Pancreas (tissue), 10 donors: Measurements from ENCODE around the gene RPL35A. TPM values are rescaled to one million over a fixed set of nuclear protein-coding genes. Genes with fewer than 3 reads are reported as not detected.
"Not testable (repeated sequence)": the region's sequence is repeated elsewhere in the genome, so short reads cannot be mapped to it uniquely, and the experiment has no call there.

ENCODE experiments used
- ATAC-seq, 4 donors: fragments of 200-7000 bp; cut with Tn5 transposase; one replicate each; pipeline versions ENCODE4 v1.8.0 to v1.9.1; 2020; ENCODE audit warnings: mild to moderate bottlenecking in 4 of 4, moderate library complexity in 4 of 4
- DNase-seq, 6 donors: peaks; one replicate each; pipeline ENCODE4 v3.0.0-alpha.2; 2020
- FAIRE-seq: peaks from 2 replicates; lab custom pipeline; 2012; peaks lifted over from hg19 to GRCh38; lab: Jason Lieb, UNC
- H3K27ac ChIP-seq, 4 donors: fragments of 200-600 bp; sonication (generic); 1 replicate in 3 of 4; 2 replicates in 1 of 4; pipeline versions ENCODE4 v1.5.0 to v1.8.0; 2020
- H3K27me3 ChIP-seq, 4 donors: fragments of 200-600 bp; one replicate each; pipeline ENCODE4 v1.8.0; 2021
- H3K36me3 ChIP-seq, 3 donors: fragments of 200-600 bp; sonication (generic) in 1 of 3; one replicate each; pipeline versions ENCODE4 v1.5.0 to v1.8.0; 2020 to 2021
- H3K4me1 ChIP-seq, 3 donors: fragments of 200-600 bp; one replicate each; pipeline ENCODE4 v1.8.0; 2021
- H3K4me3 ChIP-seq, 4 donors: fragments of 200-600 bp; sonication (generic) in 2 of 4; one replicate each; pipeline versions ENCODE4 v1.5.0 to v1.8.0; 2020 to 2021
- H3K9me3 ChIP-seq, 4 donors: fragments of 200-600 bp; one replicate each; pipeline ENCODE4 v1.8.0; 2021
- WGBS, 2 donors: extraction: QIAGEN DNeasy Blood & Tissue Kit; methylation state at CpG; one replicate each; pipeline ENCODE4 v1.1.7; 2013; 5-methylcytosine and 5-hydroxymethylcytosine counted together
- intact Hi-C, 3 donors: fragments of 100-400 bp; cut with DNase I; formaldehyde crosslinking; loops; one replicate each; pipeline versions ENCODE4 v1.11.1 to v1.14.2; 2022
- polyA plus RNA-seq, 2 donors: library from polyadenylated mRNA; stranded (reverse); fragments of 200-250 nt; gene quantifications; one replicate each; pipeline ENCODE4 v1.2.3, GENCODE V29; 2013
- total RNA-seq, 6 donors: library from RNA; stranded (reverse); fragmentation: NEBNext Ultra II Directional in 4 of 6; extraction: Animal tissue kit (Norgen Biotek cat#: 25700) in 4 of 6; gene quantifications; one replicate each; pipeline versions ENCODE4 v1.2.1 to v1.2.4, GENCODE V29; 2021 to 2023
- TF ChIP-seq, protein P1 (sequence below), 4 donors: fragments of 200-600 bp; sonication (generic) in 3 of 4; IDR thresholded peaks; one replicate each; pipeline versions ENCODE4 v1.5.0 to v1.8.0; 2021; ENCODE audit warnings: antibody characterized with exemption in 4 of 4
- donor health status: healthy with polysubstance abuse.
- donor health status: DM: no; HTN: no; CAD: no; lungs with moderate emphysema.
- donor health status: DM: no; HTN: no; CAD: no.
- donor health status: control.
- donor health status: control.
- donor health status: Bipolar disorder and iron deficiency.
- donor health status: DM: yes; HTN: yes; CAD: no.
- donor health status: DM: no; HTN: no; CAD: no.
- donor health status: DM: no; HTN: no; CAD: no.
- donor health status: DM: yes; HTN: yes; CAD: no.

RPL35A gene
- total and polyA plus RNA-seq, 8 donors, result 466 to 1,015 (median 752) TPM

DNA sequence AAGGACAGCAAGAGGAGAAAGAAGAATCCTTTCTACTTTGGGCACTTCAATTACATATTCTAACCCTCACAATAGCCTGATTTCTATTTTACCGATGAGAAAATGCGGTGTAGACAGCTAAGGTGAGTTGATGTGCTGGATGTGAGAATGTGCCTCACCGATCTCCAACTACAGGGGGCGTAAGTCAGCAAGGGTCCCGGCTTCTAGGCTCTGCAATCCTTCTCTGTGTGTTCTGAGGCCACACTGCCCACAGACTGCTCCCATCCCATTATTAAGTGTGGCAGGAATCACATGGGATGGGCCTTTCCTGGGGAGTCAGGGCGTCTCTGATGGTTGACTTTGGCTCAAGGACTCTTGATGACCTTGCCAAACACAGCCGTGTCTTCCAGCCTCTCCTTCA is 23.6 kb upstream of the RPL35A start:
- H3K4me3 ChIP-seq, result no peak overlapping the region
- no peaks in the 10 kb centered on the region for H3K9me3 ChIP-seq
- intact Hi-C loops, result no loop called here
- no peak for FAIRE-seq
- DNase-seq, result no peak
- no peaks in the 10 kb centered on the region for H3K36me3 ChIP-seq
- TF ChIP-seq, protein P1, sequence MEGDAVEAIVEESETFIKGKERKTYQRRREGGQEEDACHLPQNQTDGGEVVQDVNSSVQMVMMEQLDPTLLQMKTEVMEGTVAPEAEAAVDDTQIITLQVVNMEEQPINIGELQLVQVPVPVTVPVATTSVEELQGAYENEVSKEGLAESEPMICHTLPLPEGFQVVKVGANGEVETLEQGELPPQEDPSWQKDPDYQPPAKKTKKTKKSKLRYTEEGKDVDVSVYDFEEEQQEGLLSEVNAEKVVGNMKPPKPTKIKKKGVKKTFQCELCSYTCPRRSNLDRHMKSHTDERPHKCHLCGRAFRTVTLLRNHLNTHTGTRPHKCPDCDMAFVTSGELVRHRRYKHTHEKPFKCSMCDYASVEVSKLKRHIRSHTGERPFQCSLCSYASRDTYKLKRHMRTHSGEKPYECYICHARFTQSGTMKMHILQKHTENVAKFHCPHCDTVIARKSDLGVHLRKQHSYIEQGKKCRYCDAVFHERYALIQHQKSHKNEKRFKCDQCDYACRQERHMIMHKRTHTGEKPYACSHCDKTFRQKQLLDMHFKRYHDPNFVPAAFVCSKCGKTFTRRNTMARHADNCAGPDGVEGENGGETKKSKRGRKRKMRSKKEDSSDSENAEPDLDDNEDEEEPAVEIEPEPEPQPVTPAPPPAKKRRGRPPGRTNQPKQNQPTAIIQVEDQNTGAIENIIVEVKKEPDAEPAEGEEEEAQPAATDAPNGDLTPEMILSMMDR (IDR thresholded peaks at IDR 0.05), result no peak
- no peaks in the 10 kb centered on the region for H3K27me3 ChIP-seq
- no peaks in the 10 kb centered on the region for H3K4me1 ChIP-seq
- H3K27ac ChIP-seq, result no peak overlapping the region
- no peak for ATAC-seq
- WGBS, 2 donors, result 51 to 58% methylated on average over 7 of the region's 7 CpGs

GRCh38 chr3:197927578-197927977 is 22.4 kb upstream of the RPL35A start:
- DNase-seq, H3K27ac ChIP-seq, FAIRE-seq, ATAC-seq, H3K36me3 ChIP-seq, H3K4me3 ChIP-seq, H3K27me3 ChIP-seq, H3K4me1 ChIP-seq, H3K9me3 ChIP-seq, intact Hi-C loops: not testable (repeated sequence)
- 93 to 94% methylated on average over 3 of the region's 3 CpGs for WGBS, 2 donors

GRCh38 chr3:197936819-197937384 is 13.1 kb upstream of the RPL35A start:
- 84 to 89% methylated on average over 15 of the region's 15 CpGs for WGBS, 2 donors
- ATAC-seq, result no peak

GRCh38 chr3:197940745-197941384 is 9.1 kb upstream of the RPL35A start:
- Histone ChIP-seq H3K27me3 (no peaks in the 10 kb centered on the region), H3K36me3 (no peaks in the 10 kb centered on the region), H3K27ac (no peak overlapping the region), H3K4me1 (no peaks in the 10 kb centered on the region), H3K4me3 (no peak overlapping the region), H3K9me3 (no peaks in the 10 kb centered on the region)
- TF ChIP-seq, protein P1 (IDR thresholded peaks at IDR 0.05), result no peak
- ATAC-seq (no peak), DNase-seq (no peak), FAIRE-seq (no peak)
- intact Hi-C loops, result no loop called here
- WGBS, 2 donors, result 76 to 83% methylated on average over 1 of the region's 1 CpG

More at GRCh38 chr3:197936819-197937384, 13.1 kb upstream of the RPL35A start:
- Histone ChIP-seq H3K27me3 (no peaks in the 10 kb centered on the region), H3K4me3 (no peak overlapping the region), H3K36me3 (no peaks in the 10 kb centered on the region), H3K9me3 (no peaks in the 10 kb centered on the region), H3K4me1 (no peaks in the 10 kb centered on the region), H3K27ac (no peak overlapping the region)
- DNase-seq, result no peak
- TF ChIP-seq, protein P1 (IDR thresholded peaks at IDR 0.05), result no peak
- no peak for FAIRE-seq
- intact Hi-C loops, result no loop called here

GRCh38 chr3:197942956-197943556 is 6.9 kb upstream of the RPL35A start:
- H3K4me1 ChIP-seq, result no peaks in the 10 kb centered on the region
- 18 to 31% methylated on average over 2 of the region's 2 CpGs for WGBS, 2 donors
- TF ChIP-seq, protein P1 (IDR thresholded peaks at IDR 0.05), result peak; percentile 20 to 74 (median 60)
- ATAC-seq (peak in 3 of 4 donors; percentile 60 to 74 (median 66)), DNase-seq (no peak), FAIRE-seq (peak; percentile 17)
- no peak overlapping the region for H3K27ac ChIP-seq
- intact Hi-C loops, result no loop called here
- no peak overlapping the region for H3K4me3 ChIP-seq
- H3K27me3 ChIP-seq, result no peaks in the 10 kb centered on the region
- H3K9me3 ChIP-seq, result no peaks in the 10 kb centered on the region
- no peaks in the 10 kb centered on the region for H3K36me3 ChIP-seq
